WTC11 (cell line): ENCODE data around the gene SALL3. TPM values are rescaled to one million over a fixed set of nuclear protein-coding genes. Genes with fewer than 3 reads are reported as not detected.

Experiments
- ATAC-seq: fragments of 200-7000 bp; cut with Tn5 transposase; 2 replicates; pipeline ENCODE4 v1.10.0; 2021; ENCODE audit warnings: mild to moderate bottlenecking, moderate library complexity
- CTCF ChIA-PET: fragments of 300-600 bp; sonication (Branson Sonifier 250); formaldehyde crosslinking; loops from one replicate; lab custom pipeline; 2021; ENCODE audit warnings: antibody characterized with exemption; lab: Charles Lee
- POLR2A ChIA-PET: fragments of 350-600 bp; sonication (Branson Sonifier 250); formaldehyde crosslinking; loops from one replicate; lab custom pipeline; 2021; ENCODE audit warnings: antibody characterized with exemption; lab: Charles Lee
- DNase-seq: peaks from one replicate; pipeline ENCODE4 v3.0.0; 2021; ENCODE audit warnings: low spot score
- H3K27ac Mint-ChIP-seq: 2 replicates; pipeline ENCODE4 v1.8.0; 2021; ENCODE audit warnings: mixed read lengths
- H3K27me3 Mint-ChIP-seq: 2 replicates; pipeline ENCODE4 v1.8.0; 2021; ENCODE audit warnings: low read depth, mild to moderate bottlenecking, moderate library complexity, mixed read lengths
- H3K36me3 Mint-ChIP-seq: 2 replicates; pipeline ENCODE4 v1.8.0; 2021; ENCODE audit warnings: mixed read lengths
- H3K4me1 Mint-ChIP-seq: 2 replicates; pipeline ENCODE4 v1.8.0; 2022; ENCODE audit warnings: mixed read lengths
- H3K4me3 Mint-ChIP-seq: 2 replicates; pipeline ENCODE4 v1.8.0; 2021; ENCODE audit warnings: mild to moderate bottlenecking, moderate library complexity, mixed read lengths
- H3K9me3 Mint-ChIP-seq: 2 replicates; pipeline ENCODE4 v1.8.0; 2021; ENCODE audit warnings: mixed read lengths
- E2F5 ChIP-seq: sonication (generic); formaldehyde crosslinking; IDR thresholded peaks from 2 replicates; pipeline ENCODE4 v1.8.1; 2022; ENCODE audit warnings: mild to moderate bottlenecking, moderate library complexity, missing genetic modification reagents
- FOXP1 ChIP-seq: sonication (generic); formaldehyde crosslinking; IDR thresholded peaks from 2 replicates; pipeline ENCODE4 v1.8.0; 2022; ENCODE audit warnings: missing genetic modification reagents, mild to moderate bottlenecking, moderate library complexity, borderline replicate concordance
- STAT6 ChIP-seq: sonication (generic); formaldehyde crosslinking; conservative IDR thresholded peaks from 2 replicates; pipeline ENCODE4 v1.8.1; 2023; ENCODE audit warnings: mild to moderate bottlenecking, low read depth, missing genetic modification reagents, moderate library complexity
- ZNF532 ChIP-seq: fragments of 250-450 bp; sonication (Bioruptor Pico); IDR thresholded peaks from 2 replicates; pipeline ENCODE4 v1.9.0; 2021; ENCODE audit warnings: mild to moderate bottlenecking, borderline replicate concordance
- total RNA-seq: library from RNA; stranded (reverse); gene quantifications from 3 replicates; pipeline ENCODE4 v1.2.3, GENCODE V29; 2021

SALL3 gene
- total RNA-seq, 1 experiment from 2014 or later: 87.0 TPM

DNA sequence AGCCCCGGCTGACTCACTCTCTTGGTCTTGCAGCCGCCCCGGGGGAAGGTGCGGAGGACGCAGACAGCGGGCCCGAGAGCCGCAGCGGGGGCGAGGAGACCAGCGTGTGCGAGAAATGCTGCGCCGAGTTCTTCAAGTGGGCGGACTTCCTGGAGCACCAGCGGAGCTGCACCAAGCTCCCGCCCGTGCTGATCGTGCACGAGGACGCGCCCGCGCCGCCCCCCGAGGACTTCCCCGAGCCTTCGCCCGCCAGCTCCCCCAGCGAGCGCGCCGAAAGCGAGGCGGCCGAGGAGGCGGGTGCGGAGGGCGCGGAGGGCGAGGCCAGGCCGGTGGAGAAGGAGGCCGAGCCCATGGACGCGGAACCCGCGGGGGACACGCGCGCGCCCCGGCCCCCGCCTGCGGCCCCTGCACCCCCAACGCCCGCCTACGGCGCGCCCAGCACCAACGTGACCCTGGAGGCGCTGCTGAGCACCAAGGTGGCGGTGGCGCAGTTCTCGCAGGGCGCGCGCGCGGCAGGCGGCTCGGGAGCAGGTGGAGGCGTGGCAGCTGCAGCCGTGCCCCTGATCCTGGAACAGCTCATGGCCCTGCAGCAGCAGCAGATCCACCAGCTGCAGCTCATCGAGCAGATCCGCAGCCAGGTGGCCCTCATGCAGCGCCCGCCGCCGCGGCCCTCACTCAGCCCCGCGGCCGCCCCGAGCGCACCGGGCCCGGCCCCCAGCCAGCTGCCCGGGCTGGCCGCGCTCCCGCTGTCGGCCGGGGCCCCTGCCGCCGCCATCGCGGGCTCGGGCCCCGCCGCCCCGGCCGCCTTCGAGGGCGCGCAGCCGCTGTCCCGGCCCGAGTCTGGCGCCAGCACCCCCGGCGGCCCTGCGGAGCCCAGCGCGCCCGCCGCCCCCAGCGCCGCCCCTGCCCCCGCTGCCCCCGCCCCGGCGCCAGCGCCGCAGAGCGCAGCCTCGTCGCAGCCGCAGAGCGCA, 12.7 kb downstream of the SALL3 start:
- ATAC-seq: peak; percentile 38
- H3K4me1 Mint-ChIP-seq: peaks cover 42% of the 10 kb centered on the region
- no peak for DNase-seq

More for the DNA sequence above, 12.7 kb downstream of the SALL3 start:
- H3K27me3 Mint-ChIP-seq: peaks cover 27% of the 10 kb centered on the region
- H3K27ac Mint-ChIP-seq: no peak overlapping the region
- H3K4me3 Mint-ChIP-seq: peak overlapping the region; percentile 63
- ChIA-PET CTCF (interaction anchor here (1.3 kb wide), 1 partner anchor 9 kb away, joined by 3 read pairs; no protein-coding TSS in a partner anchor), POLR2A (no interaction called here)
- H3K9me3 Mint-ChIP-seq: no peaks in the 10 kb centered on the region
- TF ChIP-seq E2F5 (CRISPR knock-in tag): 0 out of 2 replicates have a peak, but pooled peaks have one; percentile 31
- TF ChIP-seq STAT6 (CRISPR knock-in tag): no peak
- no peak for TF ChIP-seq ZNF532 (CRISPR knock-in tag)
- TF ChIP-seq FOXP1 (CRISPR knock-in tag): 0 out of 2 replicates have a peak, but pooled peaks have one; percentile 31
- TF ChIP-seq, all 79 proteins: peak for 2
- H3K36me3 Mint-ChIP-seq: peaks cover 30% of the 10 kb centered on the region
